GM13976 (cell line): ENCODE data around the gene GAB1.

Source experiments
- DNase-seq: peaks from one replicate; pipeline ENCODE4 v3.0.0; 2012; ENCODE audit warnings: low spot score
- CTCF ChIP-seq: IDR thresholded peaks from 2 replicates; pipeline ENCODE4 v1.5.1; 2012; ENCODE audit warnings: borderline replicate concordance, mild to moderate bottlenecking; ENCODE audit not compliant: insufficient read depth; ENCODE audit errors: extremely low read depth, missing control alignments, control extremely low read depth
- in situ Hi-C: fragments of 300-500 bp; cut with MboI; formaldehyde crosslinking; loops from one replicate; pipeline ENCODE4 v1.12.0; 2022; ENCODE audit warnings: low sequenced_read_pairs, mixed read lengths, inconsistent platforms; ENCODE audit not compliant: unreplicated experiment

Gene GAB1

GRCh38 chr4:143502231-143502630 lies 165.6 kb downstream of the GAB1 start:
- no peak for TF ChIP-seq CTCF
- DNase-seq, result no peak
- in situ Hi-C loops, result no loop called here

GRCh38 chr4:143506031-143506430 lies 169.4 kb downstream of the GAB1 start:
- in situ Hi-C loops, result no loop called here
- no peak for TF ChIP-seq CTCF
- no peak for DNase-seq

- in situ Hi-C loops, result no loop called here
- DNase-seq, result no peak
- TF ChIP-seq CTCF, result no peak
These were observed 175.2 kb downstream of the GAB1 start for GRCh38 chr4:143511906-143512305.

- TF ChIP-seq CTCF, result no peak
- in situ Hi-C loops, result no loop called here
- DNase-seq, result no peak
These were observed 176.3 kb downstream of the GAB1 start for GRCh38 chr4:143512978-143513313.

- peak; percentile 92 for DNase-seq
- in situ Hi-C loops, result no loop called here
- no peak for TF ChIP-seq CTCF
These were observed 176.9 kb downstream of the GAB1 start, which contains the start of gene SMARCA5 for GRCh38 chr4:143513314-143514168. SMARCA5 (plus strand) TSS chr4:143513702; CDS start chr4:143513925, 223 bp downstream.

- no peak for TF ChIP-seq CTCF
- in situ Hi-C loops, result no loop called here
- DNase-seq, result no peak
These were observed 177.5 kb downstream of the GAB1 start for GRCh38 chr4:143514169-143514495.
